ENCODE results near the gene PAX8. TPM values are rescaled to one million over a fixed set of nuclear protein-coding genes. Genes with fewer than 3 reads are reported as not detected.
A peak's percentile ranks its signal among the peaks of the same experiment; 100 is the strongest.

PAX8 gene
- total RNA-seq, 1 experiment from 2014 or later = 12.6 TPM

- DNase-seq (ENCODE audit: low read depth) = no peak
Observed at GRCh38 chr2:113184531-113185230, 94.0 kb downstream of the PAX8 start.

GRCh38 chr2:113183703-113184102 lies 95.0 kb downstream of the PAX8 start:
- no peak for DNase-seq (ENCODE audit: low read depth)

GRCh38 chr2:113183264-113183663 lies 95.5 kb downstream of the PAX8 start:
- no peak for DNase-seq (ENCODE audit: low read depth)

GRCh38 chr2:113182471-113183260 lies 96.1 kb downstream of the PAX8 start:
- no peak for DNase-seq (ENCODE audit: low read depth)

GRCh38 chr2:113181258-113182051 lies 97.3 kb downstream of the PAX8 start:
- peak; percentile 17 for DNase-seq (ENCODE audit: low read depth)

- DNase-seq (ENCODE audit: low read depth) = no peak
Observed at GRCh38 chr2:113180131-113180946, 98.4 kb downstream of the PAX8 start.

- DNase-seq (ENCODE audit: low read depth) = no peak
Observed at GRCh38 chr2:113179446-113180045, 99.2 kb downstream of the PAX8 start.

- no peak for DNase-seq (ENCODE audit: low read depth)
Observed at GRCh38 chr2:113178891-113179290, 99.8 kb downstream of the PAX8 start.

GRCh38 chr2:113178069-113178746 lies 100.5 kb downstream of the PAX8 start:
- DNase-seq (ENCODE audit: low read depth) = no peak

GRCh38 chr2:113176696-113177355 lies 101.9 kb downstream of the PAX8 start:
- no peak for DNase-seq (ENCODE audit: low read depth)

- DNase-seq (ENCODE audit: low read depth) = no peak
Observed at GRCh38 chr2:113175736-113176695, 102.7 kb downstream of the PAX8 start.

GRCh38 chr2:113175042-113175628 lies 103.6 kb downstream of the PAX8 start:
- DNase-seq (ENCODE audit: low read depth) = peak; percentile 53

GRCh38 chr2:113174376-113174750 lies 104.4 kb downstream of the PAX8 start:
- no peak for DNase-seq (ENCODE audit: low read depth)

- peak; percentile 69 for DNase-seq (ENCODE audit: low read depth)
Observed at GRCh38 chr2:113173542-113174375, 105.0 kb downstream of the PAX8 start, which contains the start of gene PSD4. Gene PSD4 (plus strand): TSS chr2:113173971. CDS start chr2:113182457, 8,486 bp downstream.

- DNase-seq (ENCODE audit: low read depth) = no peak
Observed at GRCh38 chr2:113172721-113173541, 105.8 kb downstream of the PAX8 start.

- no peak for DNase-seq (ENCODE audit: low read depth)
Observed at GRCh38 chr2:113171334-113172075, 107.2 kb downstream of the PAX8 start.
